Caco-2 (cell line): ENCODE data around the gene TCP11. TPM values are rescaled to one million over a fixed set of nuclear protein-coding genes. Genes with fewer than 3 reads are reported as not detected.

Experiments used
- BruUV-seq: library from RNA; stranded (reverse); fragments of 400-500 nt; replicated peaks from 2 replicates; lab custom pipeline; 2021; lab: Mats Ljungman, UMichigan
- CTCF ChIA-PET: fragments of 300-600 bp; sonication (Branson Sonifier 250); formaldehyde crosslinking; loops from one replicate; lab custom pipeline; 2022; ENCODE audit warnings: antibody characterized with exemption; lab: Charles Lee
- POLR2A ChIA-PET: fragments of 300-600 bp; sonication (Branson Sonifier 250); formaldehyde crosslinking; loops from one replicate; lab custom pipeline; 2022; ENCODE audit warnings: antibody characterized with exemption; lab: Charles Lee
- DNase-seq, 2 experiments: peaks; one replicate each; pipeline versions ENCODE4 v3.0.0 to v3.0.0-alpha.2; 2020 to 2022
- H3K27me3 ChIP-seq: replicated peaks from 2 replicates; pipeline ENCODE4 v1.6.0; 2011; ENCODE audit warnings: low read length; ENCODE audit not compliant: control insufficient read depth, insufficient read depth
- H3K36me3 ChIP-seq: 2 replicates; pipeline ENCODE4 v1.5.1; 2011; ENCODE audit warnings: low read length; ENCODE audit not compliant: control insufficient read depth, insufficient read depth
- H3K4me1 ChIP-seq: fragments of 250-450 bp; sonication (Bioruptor Pico); 2 replicates; pipeline ENCODE4 v1.5.1; 2020; ENCODE audit warnings: mild to moderate bottlenecking
- H3K4me3 ChIP-seq: 2 replicates; pipeline ENCODE4 v1.5.1; 2011; ENCODE audit warnings: low read depth, mild to moderate bottlenecking, control low read depth, low read length
- H3K9me3 ChIP-seq: fragments of 250-450 bp; sonication (Bioruptor Pico); 2 replicates; pipeline ENCODE4 v1.5.1; 2020; ENCODE audit warnings: mild to moderate bottlenecking, moderate library complexity
- H3K27ac Mint-ChIP-seq: one replicate; pipeline ENCODE4 v1.8.0; 2022; ENCODE audit warnings: mixed read lengths; ENCODE audit not compliant: unreplicated experiment
- H3K27me3 Mint-ChIP-seq: one replicate; pipeline ENCODE4 v1.8.0; 2022; ENCODE audit warnings: mixed read lengths; ENCODE audit not compliant: insufficient read depth, unreplicated experiment
- H3K36me3 Mint-ChIP-seq: one replicate; pipeline ENCODE4 v1.8.0; 2022; ENCODE audit warnings: mild to moderate bottlenecking, mixed read lengths; ENCODE audit not compliant: insufficient read depth, unreplicated experiment
- H3K4me1 Mint-ChIP-seq: one replicate; pipeline ENCODE4 v1.8.0; 2022; ENCODE audit warnings: low read depth, mixed read lengths; ENCODE audit not compliant: unreplicated experiment
- H3K4me3 Mint-ChIP-seq: one replicate; pipeline ENCODE4 v1.8.0; 2022; ENCODE audit warnings: mild to moderate bottlenecking, moderate library complexity, mixed read lengths; ENCODE audit not compliant: unreplicated experiment
- H3K9me3 Mint-ChIP-seq: one replicate; pipeline ENCODE4 v1.8.0; 2022; ENCODE audit warnings: mixed read lengths; ENCODE audit not compliant: unreplicated experiment
- intact Hi-C: fragments of 100-400 bp; cut with micrococcal nuclease; formaldehyde crosslinking; loops from one replicate; pipeline ENCODE4 v1.10.0; 2022; ENCODE audit not compliant: unreplicated experiment
- total RNA-seq: library from RNA; stranded (reverse); gene quantifications from 2 replicates; pipeline ENCODE4 v1.2.3, GENCODE V29; 2022
- TF ChIP-seq, protein P1 (sequence below), 2 experiments: fragments of 200-600 bp in 1 of 2; IDR thresholded peaks; 1 replicate in 1 of 2; 2 replicates in 1 of 2; pipeline versions ENCODE4 v1.5.1 to v1.8.0; 2011 to 2022; ENCODE audit warnings: antibody characterized with exemption in 1 of 2, control low read depth in 1 of 2, inconsistent platforms in 1 of 2, low read depth in 1 of 2, low read length in 1 of 2, mild to moderate bottlenecking in 1 of 2, moderate library complexity in 1 of 2; ENCODE audit not compliant: insufficient read depth in 1 of 2, severe bottlenecking in 1 of 2, unreplicated experiment in 1 of 2

Gene TCP11
- total RNA-seq, 1 experiment from 2014 or later, result not detected

DNA sequence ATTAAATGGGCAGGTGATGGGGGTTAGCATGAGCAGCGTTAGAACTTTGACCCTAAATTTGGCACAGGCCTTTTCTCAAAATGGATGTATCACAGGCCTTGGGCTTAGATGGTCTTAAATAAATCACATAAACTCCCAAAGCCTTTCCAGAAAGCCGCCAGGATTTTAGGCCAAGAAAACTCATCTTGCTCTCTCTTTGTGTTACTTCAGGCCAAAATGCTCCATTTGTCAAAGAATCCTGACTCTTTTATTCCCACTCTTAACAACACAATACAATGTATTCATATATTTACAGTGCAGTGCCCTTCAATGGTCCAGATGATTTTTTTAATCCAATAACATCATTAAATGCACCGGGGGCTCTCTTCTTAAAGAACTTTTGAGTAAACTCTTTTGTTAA lies 5.9 kb upstream of the TCP11 start:
- H3K4me1 ChIP-seq, result peaks cover 8% of the 10 kb centered on the region
- BruUV-seq, result no TSS peak
- ChIA-PET POLR2A (no interaction called here), CTCF (interaction anchor here (0.7 to 2.1 kb wide), 3 partner anchors 58 to 94 kb away, joined by 3 to 19 read pairs (median 5); no protein-coding TSS in a partner anchor)
- no peak overlapping the region for H3K4me3 ChIP-seq
- Mint-ChIP-seq H3K4me3 (no peak overlapping the region), H3K9me3 (no peaks in the 10 kb centered on the region), H3K27me3 (no peaks in the 10 kb centered on the region), H3K4me1 (peaks cover 32% of the 10 kb centered on the region), H3K36me3 (no peaks in the 10 kb centered on the region), H3K27ac (no peak overlapping the region)
- intact Hi-C loops, result loop anchor here (5.0 kb wide), 1 partner anchor 40 kb away; no protein-coding TSS in a partner anchor
- H3K9me3 ChIP-seq, result no peaks in the 10 kb centered on the region
- H3K36me3 ChIP-seq, result no peaks in the 10 kb centered on the region
- TF ChIP-seq, protein P1, sequence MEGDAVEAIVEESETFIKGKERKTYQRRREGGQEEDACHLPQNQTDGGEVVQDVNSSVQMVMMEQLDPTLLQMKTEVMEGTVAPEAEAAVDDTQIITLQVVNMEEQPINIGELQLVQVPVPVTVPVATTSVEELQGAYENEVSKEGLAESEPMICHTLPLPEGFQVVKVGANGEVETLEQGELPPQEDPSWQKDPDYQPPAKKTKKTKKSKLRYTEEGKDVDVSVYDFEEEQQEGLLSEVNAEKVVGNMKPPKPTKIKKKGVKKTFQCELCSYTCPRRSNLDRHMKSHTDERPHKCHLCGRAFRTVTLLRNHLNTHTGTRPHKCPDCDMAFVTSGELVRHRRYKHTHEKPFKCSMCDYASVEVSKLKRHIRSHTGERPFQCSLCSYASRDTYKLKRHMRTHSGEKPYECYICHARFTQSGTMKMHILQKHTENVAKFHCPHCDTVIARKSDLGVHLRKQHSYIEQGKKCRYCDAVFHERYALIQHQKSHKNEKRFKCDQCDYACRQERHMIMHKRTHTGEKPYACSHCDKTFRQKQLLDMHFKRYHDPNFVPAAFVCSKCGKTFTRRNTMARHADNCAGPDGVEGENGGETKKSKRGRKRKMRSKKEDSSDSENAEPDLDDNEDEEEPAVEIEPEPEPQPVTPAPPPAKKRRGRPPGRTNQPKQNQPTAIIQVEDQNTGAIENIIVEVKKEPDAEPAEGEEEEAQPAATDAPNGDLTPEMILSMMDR (IDR thresholded peaks at IDR 0.05; ENCODE audit: insufficient read depth in 1 of 2, low read depth in 1 of 2, low read length in 1 of 2, severe bottlenecking in 1 of 2, unreplicated experiment in 1 of 2), result no peak
- DNase-seq, result no peak
- H3K27me3 ChIP-seq, result no peaks in the 10 kb centered on the region

DNA sequence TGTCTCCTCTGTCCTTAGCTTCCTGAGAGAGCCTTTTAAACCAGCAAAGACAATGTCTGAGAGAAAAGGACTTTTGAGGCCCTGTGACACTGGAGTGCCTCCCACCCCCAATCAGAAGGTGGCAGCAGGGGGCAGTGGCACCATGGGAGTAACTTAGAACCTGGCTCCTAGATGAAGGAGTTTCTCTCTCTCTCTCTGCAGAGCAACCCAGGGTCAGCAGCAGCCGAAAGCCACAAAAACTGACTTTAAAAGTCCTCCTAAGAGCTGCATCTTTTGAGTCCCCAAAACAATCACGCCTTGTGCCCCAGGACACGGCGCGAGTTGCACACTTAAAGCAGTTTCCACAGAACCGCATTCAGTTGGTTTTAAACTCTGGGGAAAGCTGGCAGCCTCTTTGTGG lies 5.3 kb upstream of the TCP11 start:
- no peaks in the 10 kb centered on the region for H3K27me3 Mint-ChIP-seq
- H3K4me3 Mint-ChIP-seq, result no peak overlapping the region
- H3K4me3 ChIP-seq, result no peak overlapping the region
- H3K9me3 Mint-ChIP-seq, result no peaks in the 10 kb centered on the region
- DNase-seq, result peak; percentile 60 to 73
- no peaks in the 10 kb centered on the region for H3K36me3 Mint-ChIP-seq
- BruUV-seq, result no TSS peak
- no peaks in the 10 kb centered on the region for H3K36me3 ChIP-seq
- intact Hi-C loops, result loop anchor here (1.0 to 5.0 kb wide), 3 partner anchors 41 to 95 kb away; no protein-coding TSS in a partner anchor
- no peaks in the 10 kb centered on the region for H3K9me3 ChIP-seq
- H3K4me1 ChIP-seq, result peaks cover 8% of the 10 kb centered on the region
- H3K4me1 Mint-ChIP-seq, result peaks cover 26% of the 10 kb centered on the region
- TF ChIP-seq, protein P1 (IDR thresholded peaks at IDR 0.05; ENCODE audit: insufficient read depth in 1 of 2, low read depth in 1 of 2, low read length in 1 of 2, severe bottlenecking in 1 of 2, unreplicated experiment in 1 of 2), result peak; percentile 63 to 83
- no peaks in the 10 kb centered on the region for H3K27me3 ChIP-seq
- ChIA-PET CTCF (interaction anchor here (0.7 to 2.1 kb wide), 3 partner anchors 58 to 95 kb away, joined by 3 to 19 read pairs (median 5); no protein-coding TSS in a partner anchor), POLR2A (no interaction called here)
- H3K27ac Mint-ChIP-seq, result no peak overlapping the region

DNA sequence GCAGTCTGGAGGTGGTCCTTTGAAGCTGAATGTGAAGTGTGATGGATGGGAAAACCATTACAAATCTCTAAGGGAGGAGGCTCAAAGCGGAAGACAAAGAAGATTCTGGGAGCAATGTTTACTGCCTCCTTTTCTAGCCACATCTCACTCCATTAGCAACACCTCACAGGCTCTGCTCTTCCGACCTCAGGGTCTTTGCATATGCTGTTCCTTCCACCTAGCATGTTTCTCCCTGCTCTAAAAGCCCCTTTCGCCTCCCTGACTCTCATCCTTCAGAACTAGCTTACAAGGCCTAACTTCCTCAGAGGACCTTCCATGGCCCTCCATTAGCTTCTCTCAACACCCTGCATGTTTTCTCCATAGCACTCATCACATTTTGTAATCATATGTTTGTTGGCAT lies 4.6 kb upstream of the TCP11 start:
- H3K4me3 Mint-ChIP-seq, result no peak overlapping the region
- TF ChIP-seq, protein P1 (IDR thresholded peaks at IDR 0.05; ENCODE audit: insufficient read depth in 1 of 2, low read depth in 1 of 2, low read length in 1 of 2, severe bottlenecking in 1 of 2, unreplicated experiment in 1 of 2), result no peak
- H3K9me3 Mint-ChIP-seq, result no peaks in the 10 kb centered on the region
- Histone ChIP-seq H3K27me3 (no peaks in the 10 kb centered on the region), H3K9me3 (no peaks in the 10 kb centered on the region), H3K4me1 (peaks cover 8% of the 10 kb centered on the region), H3K36me3 (no peaks in the 10 kb centered on the region), H3K4me3 (no peak overlapping the region)
- no peak overlapping the region for H3K27ac Mint-ChIP-seq
- intact Hi-C loops, result loop anchor here (1.0 to 5.0 kb wide), 3 partner anchors 42 to 96 kb away; no protein-coding TSS in a partner anchor
- POLR2A ChIA-PET, result no interaction called here
- DNase-seq, result no peak
- H3K27me3 Mint-ChIP-seq, result no peaks in the 10 kb centered on the region
- peaks cover 26% of the 10 kb centered on the region for H3K4me1 Mint-ChIP-seq
- no TSS peak for BruUV-seq
- CTCF ChIA-PET, result interaction anchor here (1.9 kb wide), 1 partner anchor 95 kb away, joined by 19 read pairs; no protein-coding TSS in a partner anchor
- no peaks in the 10 kb centered on the region for H3K36me3 Mint-ChIP-seq
